GM21619 (cell line): ENCODE results near the gene PSMB3.
"Not testable (repeated sequence)": the region's sequence is repeated elsewhere in the genome, so short reads cannot be mapped to it uniquely, and the experiment has no call there.

Source experiments
- ATAC-seq: cut with Tn5 transposase; IDR thresholded peaks from one replicate; pipeline ENCODE4 v1.9.1; 2021; ENCODE audit not compliant: unreplicated experiment

Gene PSMB3

DNA sequence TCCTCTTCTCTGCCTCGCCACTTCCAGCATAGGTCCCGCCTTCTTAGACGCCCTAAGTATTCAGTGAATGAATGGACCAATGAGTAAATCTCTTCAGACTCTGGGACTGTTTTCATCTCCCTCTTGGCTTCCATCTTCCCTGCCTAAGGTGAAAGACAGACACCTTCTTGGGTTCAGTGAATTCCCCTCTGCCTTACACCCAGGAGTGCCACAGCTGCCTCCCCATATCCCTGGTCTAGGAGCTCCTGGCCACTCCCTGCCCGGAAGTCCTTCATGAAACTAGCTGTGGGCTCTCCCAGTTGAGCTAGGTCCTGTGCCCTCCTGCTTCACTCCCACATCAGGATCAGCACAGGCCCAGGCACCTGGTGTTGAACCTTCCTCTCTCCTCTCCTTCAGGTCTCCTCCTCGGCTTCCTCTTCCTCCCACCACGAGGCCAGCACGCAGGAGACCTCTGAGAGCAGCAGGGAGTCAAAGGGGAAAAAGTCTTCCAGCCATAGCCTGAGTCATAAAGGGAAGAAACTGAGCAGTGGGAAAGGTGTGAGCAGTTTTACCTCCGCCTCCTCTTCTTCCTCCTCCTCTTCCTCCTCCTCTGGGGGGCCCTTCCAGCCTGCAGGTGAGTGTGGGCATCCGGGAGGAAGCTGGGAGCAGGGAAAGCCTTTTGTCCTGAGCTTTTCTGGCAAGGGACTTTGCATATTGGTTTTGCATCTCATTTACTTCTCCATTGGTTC is 37.2 kb upstream of the PSMB3 start:
- ATAC-seq, result no peak

DNA sequence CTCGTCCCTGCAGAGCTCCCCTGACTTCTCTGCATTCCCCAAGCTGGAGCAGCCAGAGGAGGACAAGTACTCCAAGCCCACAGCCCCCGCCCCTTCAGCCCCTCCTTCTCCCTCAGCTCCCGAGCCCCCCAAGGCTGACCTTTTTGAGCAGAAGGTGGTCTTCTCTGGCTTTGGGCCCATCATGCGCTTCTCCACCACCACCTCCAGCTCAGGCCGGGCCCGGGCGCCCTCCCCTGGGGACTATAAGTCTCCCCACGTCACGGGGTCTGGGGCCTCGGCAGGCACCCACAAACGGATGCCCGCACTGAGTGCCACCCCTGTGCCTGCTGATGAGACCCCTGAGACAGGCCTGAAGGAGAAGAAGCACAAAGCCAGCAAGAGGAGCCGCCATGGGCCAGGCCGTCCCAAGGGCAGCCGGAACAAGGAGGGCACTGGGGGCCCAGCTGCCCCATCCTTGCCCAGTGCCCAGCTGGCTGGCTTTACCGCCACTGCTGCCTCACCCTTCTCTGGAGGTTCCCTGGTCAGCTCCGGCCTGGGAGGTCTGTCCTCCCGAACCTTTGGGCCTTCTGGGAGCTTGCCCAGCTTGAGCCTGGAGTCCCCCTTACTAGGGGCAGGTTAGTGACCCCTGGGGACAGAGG is 36.1 kb upstream of the PSMB3 start:
- no peak for ATAC-seq

DNA sequence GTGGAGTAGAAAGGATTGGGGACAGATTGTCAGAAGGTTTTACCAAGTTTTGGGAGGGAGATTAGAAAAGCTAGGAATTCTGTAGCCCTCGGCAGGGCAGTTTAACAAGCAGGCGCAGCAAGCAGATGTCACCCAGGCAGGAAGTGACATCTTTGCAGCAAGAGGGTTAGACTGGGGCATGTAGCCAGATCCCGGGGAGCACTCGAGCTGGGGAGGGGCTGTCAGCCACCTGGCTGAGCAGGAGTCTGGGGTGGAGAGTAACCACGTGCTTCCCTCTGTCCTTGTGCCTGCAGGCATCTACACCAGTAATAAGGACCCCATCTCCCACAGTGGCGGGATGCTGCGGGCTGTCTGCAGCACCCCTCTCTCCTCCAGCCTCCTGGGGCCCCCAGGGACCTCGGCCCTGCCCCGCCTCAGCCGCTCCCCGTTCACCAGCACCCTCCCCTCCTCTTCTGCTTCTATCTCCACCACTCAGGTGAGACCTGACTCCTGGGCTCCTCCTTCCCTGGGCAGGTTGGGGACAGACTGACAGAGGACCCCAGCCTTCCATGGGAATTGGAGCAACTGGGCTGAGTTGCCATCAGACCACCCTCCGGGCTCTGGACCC is 35.3 kb upstream of the PSMB3 start:
- ATAC-seq, result no peak

DNA sequence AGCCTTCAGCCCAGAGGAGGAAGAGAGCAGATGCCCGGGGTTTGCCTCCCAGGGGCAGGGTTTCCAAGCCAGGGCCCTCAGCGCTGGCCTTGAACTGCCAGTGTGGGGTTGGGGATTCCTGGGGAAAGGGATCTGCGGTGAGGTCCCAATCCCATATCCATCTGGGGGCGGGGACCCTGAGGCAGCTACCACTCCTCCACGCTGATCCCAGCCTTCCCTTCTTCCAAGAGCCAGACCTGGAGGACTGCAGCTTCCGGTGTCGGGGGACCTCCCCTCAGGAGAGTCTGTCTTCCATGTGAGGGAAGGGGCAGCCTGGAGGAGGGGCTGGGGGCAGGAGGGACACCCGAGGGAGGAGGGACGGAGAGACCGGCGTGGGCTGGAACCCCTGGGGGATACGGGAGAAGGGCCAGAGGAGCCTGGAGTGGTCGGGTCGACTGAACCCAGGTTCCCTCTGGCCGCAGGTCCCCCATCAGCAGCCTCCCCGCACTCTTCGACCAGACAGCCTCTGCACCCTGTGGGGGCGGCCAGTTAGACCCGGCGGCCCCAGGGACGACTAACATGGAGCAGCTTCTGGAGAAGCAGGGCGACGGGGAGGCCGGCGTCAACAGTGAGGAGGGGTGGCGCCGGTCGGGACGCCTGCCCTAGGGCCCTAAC is 33.1 kb upstream of the PSMB3 start:
- ATAC-seq, result no peak

DNA sequence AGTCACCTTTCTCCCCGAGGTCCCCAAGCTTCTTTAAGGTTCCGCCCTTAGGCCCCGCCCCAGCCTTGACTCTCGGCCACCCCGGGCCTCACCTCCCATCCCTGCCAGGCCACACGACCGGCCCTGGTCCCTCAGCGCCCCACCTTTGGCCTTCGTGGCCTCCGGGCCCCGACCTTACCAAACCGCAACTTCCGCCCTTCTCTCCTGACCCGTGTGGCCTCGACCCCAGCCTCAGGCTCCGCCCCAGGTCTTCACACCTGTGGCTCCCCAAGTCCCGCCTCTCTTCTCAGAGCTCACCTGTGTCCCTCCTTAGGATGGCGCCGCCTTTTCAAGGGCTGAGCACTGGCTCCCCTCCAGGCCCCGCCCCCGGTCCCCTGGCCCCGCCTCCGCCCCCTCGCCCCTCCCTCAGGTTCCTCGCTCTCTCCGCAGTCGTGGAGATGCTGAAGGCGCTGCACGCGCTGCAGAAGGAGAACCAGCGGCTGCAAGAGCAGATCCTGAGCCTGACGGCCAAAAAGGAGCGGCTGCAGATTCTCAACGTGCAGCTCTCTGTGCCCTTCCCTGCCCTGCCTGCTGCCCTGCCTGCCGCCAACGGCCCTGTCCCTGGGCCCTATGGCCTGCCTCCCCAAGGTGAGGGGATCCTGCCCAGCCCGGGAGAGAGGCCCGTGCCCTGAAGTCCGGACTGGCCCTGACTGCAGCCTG is 32.4 kb upstream of the PSMB3 start:
- ATAC-seq, result no peak

DNA sequence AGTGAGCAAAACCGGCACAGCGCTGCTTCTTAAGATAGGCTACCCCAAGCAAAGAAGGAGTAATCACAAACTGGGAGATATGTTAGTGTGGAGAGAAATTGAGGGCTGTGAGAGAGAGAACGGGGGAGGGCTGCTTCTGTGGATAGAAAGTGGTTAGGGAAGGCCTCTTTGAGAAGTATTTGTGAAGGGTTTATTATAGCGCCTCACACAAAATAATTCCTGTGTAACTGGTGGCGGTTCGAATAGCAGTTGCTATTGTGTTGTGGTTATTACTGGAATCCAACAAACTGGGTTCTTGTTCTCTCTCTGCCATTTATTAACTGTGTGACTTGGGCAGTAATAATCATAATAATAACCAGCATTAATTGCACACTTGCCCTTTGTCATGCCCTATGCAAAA is 31.6 kb upstream of the PSMB3 start:
- ATAC-seq, result no peak

DNA sequence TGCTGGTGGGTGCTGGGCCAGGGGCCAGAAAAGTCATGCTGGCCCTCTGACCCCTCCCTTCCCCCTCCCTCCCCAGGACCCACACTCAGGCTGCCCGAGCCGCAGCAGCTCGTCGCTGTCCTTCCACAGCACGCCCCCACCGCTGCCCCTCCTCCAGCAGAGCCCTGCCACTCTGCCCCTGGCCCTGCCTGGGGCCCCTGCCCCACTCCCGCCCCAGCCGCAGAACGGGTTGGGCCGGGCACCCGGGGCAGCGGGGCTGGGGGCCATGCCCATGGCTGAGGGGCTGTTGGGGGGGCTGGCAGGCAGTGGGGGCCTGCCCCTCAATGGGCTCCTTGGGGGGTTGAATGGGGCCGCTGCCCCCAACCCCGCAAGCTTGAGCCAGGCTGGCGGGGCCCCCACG is 30.7 kb upstream of the PSMB3 start:
- no peak for ATAC-seq

DNA sequence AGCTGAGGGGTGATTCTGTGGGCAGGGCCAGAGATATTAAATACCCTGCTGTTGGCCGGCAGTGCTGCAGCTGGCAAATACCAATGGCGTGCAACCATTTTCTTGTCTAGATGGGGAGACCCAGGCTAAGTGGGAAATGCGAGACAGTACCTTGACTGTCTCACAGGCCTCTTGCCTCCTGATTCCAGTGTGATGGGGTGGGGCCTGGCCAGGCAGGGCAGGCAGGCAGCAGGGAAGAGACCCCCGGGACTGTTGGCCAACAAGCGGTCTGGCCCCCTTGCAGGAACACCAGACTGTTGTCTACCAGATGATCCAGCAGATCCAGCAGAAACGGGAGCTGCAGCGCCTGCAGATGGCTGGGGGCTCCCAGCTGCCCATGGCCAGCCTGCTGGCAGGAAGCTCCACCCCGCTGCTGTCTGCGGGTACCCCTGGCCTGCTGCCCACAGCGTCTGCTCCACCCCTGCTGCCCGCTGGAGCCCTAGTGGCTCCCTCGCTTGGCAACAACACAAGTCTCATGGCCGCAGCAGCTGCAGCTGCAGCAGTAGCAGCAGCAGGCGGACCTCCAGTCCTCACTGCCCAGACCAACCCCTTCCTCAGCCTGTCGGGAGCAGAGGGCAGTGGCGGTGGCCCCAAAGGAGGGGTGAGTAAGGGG is 28.1 kb upstream of the PSMB3 start:
- no peak for ATAC-seq

DNA sequence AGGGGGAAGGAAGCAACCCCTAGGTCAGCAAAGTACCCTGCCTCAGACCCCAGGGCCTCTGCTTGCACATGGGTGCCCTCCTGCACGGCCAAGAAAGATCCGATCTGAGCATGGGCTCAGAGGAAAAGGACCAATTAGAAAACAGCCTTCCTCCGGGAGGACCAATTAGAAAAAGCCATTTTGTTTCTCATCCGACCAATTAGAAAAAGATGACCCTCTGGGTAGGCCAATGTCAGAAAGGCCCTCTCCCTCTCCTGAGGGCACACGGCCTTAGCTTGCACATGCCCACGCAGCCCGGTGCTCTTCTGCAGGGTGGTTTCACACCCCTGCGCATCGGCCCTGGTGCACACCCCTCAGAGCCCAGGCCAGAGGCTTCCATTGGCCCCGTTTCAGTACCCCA is 27.5 kb upstream of the PSMB3 start:
- ATAC-seq, result no peak

DNA sequence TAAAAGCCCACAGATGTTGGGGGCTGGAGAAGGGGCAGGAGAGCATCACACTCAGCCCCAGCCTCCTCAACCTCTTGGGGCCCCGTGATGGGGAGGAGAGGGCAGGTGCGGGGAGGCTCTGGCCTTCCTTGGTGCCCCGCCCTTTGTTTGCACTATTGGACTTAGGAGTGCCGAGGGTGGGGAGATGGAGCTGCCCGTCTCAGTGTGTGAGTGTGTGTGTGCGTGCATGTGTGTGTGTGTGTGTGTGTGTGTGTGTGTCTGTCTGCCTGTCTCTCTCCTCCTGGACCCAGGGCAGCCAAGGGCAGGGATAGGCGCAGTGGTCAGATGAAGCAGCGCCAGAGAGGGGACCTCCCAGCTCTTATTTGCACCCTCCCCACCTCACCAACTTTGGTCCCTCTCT is 26.4 kb upstream of the PSMB3 start:
- ATAC-seq, result not testable (repeated sequence)

DNA sequence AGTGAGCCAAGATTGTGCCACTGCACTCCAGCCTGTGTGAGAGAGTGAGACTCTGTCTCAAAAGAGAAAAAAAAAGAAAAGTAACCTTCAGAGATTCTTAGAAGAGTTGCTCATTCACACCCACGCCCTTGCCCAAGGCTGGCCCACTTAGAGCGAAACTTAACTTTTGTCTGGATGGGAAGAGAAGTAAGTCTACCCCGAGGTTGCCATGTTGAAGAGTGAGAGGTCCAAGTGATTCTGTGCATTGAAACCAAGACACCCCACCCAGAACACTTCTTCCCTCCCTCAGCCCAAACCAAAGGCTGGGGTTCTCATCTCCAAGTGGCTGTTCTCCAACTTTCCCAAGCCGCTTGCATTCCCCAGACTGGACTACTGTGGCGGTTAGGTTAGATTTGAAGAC is 24.8 kb upstream of the PSMB3 start:
- no peak for ATAC-seq

DNA sequence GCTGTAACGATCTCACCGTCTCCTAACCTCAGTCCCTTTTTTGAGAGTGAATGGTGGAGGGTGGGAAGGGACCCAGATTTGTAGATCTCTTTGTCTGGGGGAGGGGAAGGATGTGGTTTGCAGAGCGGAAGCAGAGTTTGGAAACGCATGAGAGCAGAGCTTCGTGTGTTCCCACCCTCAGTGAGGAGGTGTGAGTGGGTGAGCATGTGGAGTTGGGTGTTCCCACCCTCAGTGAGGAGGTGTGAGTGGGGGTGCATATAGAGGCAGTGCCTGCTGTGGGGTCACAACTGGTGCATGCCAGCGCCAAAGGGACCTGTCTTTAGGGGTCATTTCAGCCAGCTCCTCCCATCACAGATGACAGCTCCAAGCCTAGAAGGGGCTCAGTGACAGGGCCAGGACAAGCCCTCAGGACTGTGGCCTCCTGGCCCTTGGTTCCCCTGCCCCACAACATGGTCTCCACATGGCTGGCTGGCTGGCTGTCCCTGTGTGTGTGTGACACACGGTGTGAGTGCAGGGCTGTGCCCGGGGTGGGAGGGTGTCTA is 24.2 kb upstream of the PSMB3 start:
- no peak for ATAC-seq

DNA sequence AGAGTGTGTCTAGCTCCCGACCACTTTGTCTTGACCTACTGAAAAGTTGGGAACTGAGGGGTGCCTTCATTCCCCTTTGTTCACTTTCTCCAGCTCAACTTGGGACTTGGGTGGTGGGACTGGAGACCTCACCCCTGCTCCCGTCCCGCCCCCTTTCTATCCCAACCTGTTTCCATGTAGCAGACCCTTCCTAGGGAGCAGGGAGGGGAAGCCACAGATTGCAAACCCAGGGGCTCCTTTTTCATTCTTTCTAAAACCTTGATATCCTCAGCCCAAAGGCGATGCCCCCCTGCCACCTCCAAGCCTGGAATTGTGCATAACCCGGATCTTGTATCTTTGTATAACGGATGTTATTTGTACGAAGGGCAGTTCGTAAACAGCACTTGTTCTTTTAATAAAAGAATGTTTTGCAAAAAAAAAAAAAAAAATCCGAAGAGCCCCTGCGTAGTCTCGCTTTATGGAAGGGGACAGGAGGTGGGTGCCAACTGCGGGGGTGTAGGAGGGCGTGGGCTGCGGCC is 23.1 kb upstream of the PSMB3 start:
- no peak for ATAC-seq

DNA sequence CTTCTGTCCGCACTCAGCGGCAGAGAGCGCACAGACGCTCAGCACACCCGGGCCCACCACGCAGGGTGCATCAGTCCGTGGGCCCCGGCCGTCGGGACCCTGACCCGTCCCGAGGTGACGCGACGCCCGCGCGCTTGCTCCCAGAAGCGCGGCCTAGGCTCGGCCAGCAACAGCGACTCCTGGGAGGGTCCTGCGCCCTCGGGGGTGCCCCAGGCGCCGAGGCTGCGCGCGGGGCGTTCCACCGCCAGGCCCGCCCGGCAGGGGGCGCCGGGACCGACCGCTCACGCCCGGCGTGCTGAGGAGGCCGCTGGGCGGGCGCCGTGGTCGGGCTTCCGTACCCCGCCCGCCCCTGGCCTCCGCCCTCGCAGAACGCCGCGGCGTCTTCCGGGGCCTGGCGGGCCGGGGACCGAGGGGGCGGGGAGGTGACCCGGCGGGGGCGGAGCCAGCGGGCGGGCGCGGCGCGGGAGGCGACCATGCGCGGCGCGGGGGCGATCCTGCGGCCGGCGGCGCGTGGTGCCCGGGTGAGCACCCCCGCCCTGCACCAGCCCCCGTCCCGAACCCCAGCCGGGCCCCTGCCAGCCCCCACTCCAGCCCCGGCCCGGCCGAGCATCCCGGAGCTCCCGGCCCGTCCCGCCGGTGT is 22.5 kb upstream of the PSMB3 start, which contains the start of gene CISD3:
CISD3 (plus strand) TSS at position 456 of the 640 bp plus-strand sequence; CDS start at position 474, 18 bp downstream.
- peak; percentile 62 for ATAC-seq

DNA sequence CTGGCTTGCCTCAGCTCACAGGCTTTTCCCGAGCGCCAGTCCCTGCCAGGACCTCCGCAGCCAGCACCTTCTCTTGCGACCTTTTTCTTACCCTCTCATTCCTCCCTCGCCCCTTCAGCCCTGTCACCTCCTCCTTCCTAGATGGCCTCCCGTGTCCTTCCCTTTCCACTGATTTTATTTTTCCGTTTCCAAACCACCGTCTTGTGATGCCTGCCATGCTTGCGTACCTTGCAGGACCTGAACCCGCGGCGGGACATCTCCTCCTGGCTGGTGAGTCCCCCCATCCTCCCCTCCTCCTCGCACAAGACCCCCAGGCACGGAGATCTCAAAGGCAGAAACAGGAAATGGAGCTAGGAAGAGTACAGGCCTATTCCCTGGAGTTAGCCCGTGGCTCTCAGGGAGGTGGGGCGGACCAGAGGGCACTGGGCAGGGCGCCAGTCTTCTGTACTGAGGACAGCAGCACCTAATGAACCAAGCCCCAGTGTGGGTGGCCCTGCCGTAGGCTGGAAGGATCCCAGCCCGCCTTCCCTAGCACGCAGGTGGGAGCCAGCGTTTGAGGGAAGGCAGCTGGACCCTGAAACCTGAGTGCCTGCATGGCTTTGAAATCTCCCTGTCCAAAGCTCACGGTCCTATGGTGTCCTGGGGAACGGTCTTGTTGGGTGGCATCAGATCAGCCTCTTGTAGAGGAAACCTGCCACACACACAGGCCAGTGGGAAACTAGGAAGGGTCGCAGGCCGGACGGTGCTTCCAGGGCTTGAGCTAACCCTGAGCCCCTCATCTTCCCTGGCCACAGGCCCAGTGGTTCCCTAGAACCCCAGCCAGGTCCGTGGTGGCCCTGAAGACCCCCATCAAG is 21.8 kb upstream of the PSMB3 start:
- no peak for ATAC-seq

DNA sequence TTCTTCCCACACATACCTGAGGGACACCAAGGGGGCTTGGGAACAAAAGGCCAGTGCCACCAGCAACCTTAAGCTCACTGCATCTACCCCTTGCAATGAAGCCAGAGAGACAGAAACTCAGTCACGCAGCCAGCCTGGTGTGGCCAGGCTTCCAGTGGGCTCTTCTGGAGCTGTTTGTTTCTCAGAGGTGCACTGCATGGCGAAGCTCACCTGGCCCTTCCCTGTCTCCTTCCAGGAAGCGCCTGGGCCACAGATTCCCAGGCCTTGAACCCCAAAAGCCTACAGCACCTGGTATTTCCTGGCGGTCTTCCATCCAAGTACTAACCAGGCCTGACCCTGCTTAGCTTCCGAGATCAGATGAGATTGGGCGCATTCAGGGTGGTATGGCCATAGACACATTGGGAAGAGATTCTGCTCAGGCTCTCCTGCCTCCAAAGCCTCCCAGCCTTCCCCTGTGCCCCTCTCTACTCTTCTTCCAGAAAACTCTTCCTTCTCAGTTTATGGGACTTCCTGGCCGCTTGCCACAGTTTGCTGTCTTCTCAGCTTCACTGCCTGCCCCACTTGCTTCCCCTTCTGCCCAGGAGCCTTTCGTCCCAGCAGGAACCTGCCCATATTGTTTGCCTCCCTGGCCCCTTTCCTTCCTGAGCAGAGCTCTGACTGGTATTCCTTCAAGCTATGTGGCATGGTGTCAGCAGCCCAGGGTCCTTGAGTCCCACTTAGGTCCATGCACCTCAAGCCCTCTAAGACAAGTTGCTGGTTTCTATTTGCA is 20.8 kb upstream of the PSMB3 start:
- ATAC-seq, result no peak

DNA sequence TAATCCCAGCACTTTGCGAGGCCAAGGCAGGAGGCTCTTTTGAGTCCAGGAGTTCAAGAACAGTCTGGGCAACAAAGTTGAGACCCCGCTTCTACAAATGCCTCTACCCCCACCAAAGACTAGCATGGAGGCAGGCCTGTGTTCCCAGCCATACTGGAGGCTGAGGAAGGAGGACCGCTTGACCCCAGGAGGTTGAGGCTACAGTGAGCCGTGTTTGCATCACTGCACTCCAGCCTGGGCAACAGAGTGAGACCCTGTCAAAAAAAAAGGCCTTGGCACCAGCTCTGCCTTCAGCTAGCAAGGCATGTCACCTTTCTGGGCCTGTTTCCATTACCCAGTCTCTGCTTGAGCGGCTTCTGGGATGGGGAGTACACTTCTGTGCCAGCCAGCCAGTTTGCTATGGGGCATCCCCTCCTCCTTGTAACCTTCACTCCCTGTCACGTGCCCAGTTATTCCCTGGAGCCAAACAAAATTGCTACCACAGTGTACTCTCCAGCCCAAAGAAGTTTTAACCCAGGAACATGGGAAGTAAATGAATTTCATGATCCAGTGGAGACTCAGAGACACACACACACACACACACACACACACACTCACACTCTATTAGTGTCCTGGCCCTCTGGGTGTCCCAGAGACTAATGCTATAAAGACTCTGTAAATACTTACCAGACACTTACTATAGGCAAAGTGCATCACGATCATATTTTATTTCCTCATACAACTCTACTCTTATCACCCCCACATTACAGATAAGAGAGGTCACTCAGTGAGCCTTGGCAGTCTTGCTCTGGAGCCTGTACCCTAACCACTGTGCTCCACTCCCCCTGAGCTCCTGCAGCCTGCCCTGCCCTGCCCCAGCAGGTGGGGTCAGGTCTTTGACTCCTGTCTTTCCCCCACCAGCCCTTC is 19.9 kb upstream of the PSMB3 start:
- no peak for ATAC-seq
